ENCODE data around the gene SPEN.

Gene SPEN

DNA sequence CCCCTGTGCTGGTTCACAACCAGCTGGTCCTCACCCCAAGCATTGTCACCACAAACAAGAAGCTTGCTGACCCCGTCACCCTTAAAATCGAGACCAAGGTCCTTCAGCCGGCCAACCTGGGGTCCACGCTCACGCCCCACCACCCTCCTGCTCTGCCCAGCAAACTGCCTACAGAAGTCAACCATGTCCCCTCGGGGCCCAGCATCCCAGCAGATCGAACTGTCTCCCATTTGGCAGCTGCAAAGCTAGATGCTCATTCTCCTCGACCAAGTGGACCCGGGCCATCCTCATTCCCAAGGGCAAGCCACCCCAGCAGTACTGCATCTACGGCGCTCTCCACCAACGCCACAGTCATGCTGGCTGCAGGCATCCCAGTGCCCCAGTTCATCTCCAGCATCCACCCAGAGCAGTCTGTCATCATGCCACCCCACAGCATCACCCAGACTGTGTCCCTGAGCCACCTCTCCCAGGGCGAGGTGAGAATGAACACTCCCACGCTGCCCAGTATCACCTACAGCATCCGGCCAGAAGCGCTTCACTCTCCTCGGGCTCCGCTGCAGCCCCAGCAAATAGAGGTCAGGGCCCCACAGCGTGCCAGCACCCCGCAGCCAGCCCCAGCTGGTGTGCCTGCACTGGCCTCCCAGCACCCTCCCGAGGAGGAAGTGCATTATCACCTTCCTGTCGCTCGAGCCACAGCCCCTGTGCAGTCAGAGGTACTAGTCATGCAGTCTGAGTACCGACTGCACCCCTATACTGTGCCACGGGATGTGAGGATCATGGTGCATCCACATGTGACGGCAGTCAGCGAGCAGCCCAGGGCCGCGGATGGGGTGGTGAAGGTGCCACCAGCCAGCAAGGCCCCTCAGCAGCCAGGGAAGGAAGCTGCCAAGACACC lies 87.8 kb downstream of the SPEN start:
- in situ Hi-C loops (cut with MboI; ENCODE audit: low pct_unique_long_range_greater_than_20kb, low sequenced_read_pairs, unreplicated experiment): no loop called here
- TF ChIP-seq, protein P1, sequence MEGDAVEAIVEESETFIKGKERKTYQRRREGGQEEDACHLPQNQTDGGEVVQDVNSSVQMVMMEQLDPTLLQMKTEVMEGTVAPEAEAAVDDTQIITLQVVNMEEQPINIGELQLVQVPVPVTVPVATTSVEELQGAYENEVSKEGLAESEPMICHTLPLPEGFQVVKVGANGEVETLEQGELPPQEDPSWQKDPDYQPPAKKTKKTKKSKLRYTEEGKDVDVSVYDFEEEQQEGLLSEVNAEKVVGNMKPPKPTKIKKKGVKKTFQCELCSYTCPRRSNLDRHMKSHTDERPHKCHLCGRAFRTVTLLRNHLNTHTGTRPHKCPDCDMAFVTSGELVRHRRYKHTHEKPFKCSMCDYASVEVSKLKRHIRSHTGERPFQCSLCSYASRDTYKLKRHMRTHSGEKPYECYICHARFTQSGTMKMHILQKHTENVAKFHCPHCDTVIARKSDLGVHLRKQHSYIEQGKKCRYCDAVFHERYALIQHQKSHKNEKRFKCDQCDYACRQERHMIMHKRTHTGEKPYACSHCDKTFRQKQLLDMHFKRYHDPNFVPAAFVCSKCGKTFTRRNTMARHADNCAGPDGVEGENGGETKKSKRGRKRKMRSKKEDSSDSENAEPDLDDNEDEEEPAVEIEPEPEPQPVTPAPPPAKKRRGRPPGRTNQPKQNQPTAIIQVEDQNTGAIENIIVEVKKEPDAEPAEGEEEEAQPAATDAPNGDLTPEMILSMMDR (IDR thresholded peaks at IDR 0.05; ENCODE audit: extremely low read depth, insufficient read depth, missing control alignments): no peak
- DNase-seq (ENCODE audit: low spot score): no peak

- in situ Hi-C loops (cut with MboI; ENCODE audit: low pct_unique_long_range_greater_than_20kb, low sequenced_read_pairs, unreplicated experiment): no loop called here
- TF ChIP-seq, protein P1 (IDR thresholded peaks at IDR 0.05; ENCODE audit: extremely low read depth, insufficient read depth, missing control alignments): no peak
- DNase-seq (ENCODE audit: low spot score): no peak
Observed at GRCh38 chr1:15936025-15936424, 88.5 kb downstream of the SPEN start.

DNA sequence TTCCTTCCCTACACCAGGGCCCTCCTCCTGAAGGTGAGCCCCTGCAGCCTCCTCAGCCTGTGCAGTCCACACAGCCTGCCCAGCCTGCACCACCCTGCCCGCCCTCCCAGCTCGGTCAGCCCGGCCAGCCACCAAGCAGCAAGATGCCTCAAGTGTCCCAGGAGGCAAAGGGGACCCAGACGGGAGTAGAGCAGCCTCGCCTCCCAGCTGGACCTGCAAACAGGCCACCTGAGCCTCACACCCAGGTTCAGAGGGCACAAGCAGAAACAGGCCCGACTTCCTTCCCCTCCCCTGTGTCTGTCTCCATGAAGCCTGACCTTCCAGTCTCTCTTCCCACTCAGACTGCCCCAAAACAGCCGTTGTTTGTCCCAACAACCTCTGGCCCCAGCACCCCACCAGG lies 89.6 kb downstream of the SPEN start:
- no peak for DNase-seq (ENCODE audit: low spot score)
- in situ Hi-C loops (cut with MboI; ENCODE audit: low pct_unique_long_range_greater_than_20kb, low sequenced_read_pairs, unreplicated experiment): no loop called here
- TF ChIP-seq, protein P1 (IDR thresholded peaks at IDR 0.05; ENCODE audit: extremely low read depth, insufficient read depth, missing control alignments): no peak

DNA sequence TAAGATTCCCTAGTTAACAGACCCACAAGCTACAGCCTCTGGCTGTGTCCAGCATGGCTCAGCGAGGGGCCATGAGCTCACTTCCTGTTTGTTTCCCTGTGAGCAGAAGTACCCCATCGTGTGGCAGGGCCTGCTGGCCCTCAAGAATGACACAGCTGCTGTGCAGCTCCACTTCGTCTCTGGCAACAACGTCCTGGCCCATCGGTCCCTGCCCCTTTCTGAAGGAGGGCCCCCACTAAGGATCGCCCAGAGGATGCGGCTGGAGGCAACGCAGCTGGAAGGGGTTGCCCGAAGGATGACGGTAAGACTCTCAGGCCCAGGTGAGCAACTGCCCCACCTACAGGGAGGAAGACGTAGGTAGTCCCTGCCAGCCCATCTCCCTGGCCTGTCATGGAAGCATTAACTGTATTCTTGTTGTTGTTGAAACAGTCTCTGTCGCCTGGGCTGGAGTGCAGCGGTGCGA lies 90.2 kb downstream of the SPEN start:
- in situ Hi-C loops (cut with MboI; ENCODE audit: low pct_unique_long_range_greater_than_20kb, low sequenced_read_pairs, unreplicated experiment): no loop called here
- no peak for DNase-seq (ENCODE audit: low spot score)
- TF ChIP-seq, protein P1 (IDR thresholded peaks at IDR 0.05; ENCODE audit: extremely low read depth, insufficient read depth, missing control alignments): peak; percentile 17

GRCh38 chr1:15938628-15939161 lies 91.2 kb downstream of the SPEN start:
- TF ChIP-seq, protein P1 (IDR thresholded peaks at IDR 0.05; ENCODE audit: extremely low read depth, insufficient read depth, missing control alignments): no peak
- no peak for DNase-seq (ENCODE audit: low spot score)
- in situ Hi-C loops (cut with MboI; ENCODE audit: low pct_unique_long_range_greater_than_20kb, low sequenced_read_pairs, unreplicated experiment): no loop called here

DNA sequence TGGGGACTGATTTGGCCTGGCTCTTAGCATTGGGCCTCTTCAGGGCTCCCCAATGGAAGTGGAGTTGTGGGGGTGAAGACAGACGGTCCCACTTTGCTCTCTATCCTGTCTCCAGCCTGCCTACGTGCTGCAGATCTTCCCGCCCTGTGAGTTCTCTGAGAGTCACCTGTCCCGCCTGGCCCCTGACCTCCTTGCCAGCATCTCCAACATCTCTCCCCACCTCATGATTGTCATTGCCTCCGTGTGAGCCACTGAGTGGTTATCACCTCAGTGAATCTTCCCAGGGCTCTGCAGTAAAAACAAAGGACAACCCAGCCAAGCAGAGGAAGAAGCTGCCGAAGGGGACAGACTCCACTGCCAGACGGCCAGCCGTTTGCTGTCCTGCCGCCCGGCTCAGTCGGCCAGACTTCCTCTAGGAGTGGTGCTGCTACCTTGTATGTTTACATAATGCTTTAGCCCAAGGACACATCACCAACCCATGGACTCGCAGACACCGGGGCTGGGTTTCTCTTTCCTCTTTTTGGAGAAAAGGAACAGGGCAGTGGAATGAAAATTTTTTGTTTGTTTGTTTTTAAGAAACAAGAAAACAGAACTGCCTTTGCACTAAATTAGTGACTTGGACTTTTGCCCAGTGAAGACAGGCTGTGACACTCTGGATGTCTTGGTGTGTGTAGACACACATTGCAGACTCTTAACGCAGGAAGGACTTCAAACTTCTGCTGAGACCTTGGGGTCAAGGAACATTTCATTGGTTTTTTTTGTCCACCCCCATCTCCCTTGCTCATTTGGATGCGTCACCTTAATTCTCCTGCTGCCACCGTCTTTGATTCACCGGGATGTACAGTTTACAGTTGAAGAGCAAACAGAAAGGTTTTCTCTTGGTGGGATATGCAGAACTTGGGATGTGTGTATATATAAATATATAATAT lies 91.9 kb downstream of the SPEN start:
- no peak for DNase-seq (ENCODE audit: low spot score)
- TF ChIP-seq, protein P1 (IDR thresholded peaks at IDR 0.05; ENCODE audit: extremely low read depth, insufficient read depth, missing control alignments): no peak

More for the DNA sequence above, 91.9 kb downstream of the SPEN start:
- in situ Hi-C loops (cut with MboI; ENCODE audit: low pct_unique_long_range_greater_than_20kb, low sequenced_read_pairs, unreplicated experiment): no loop called here
